KBM-7 (cell line): ENCODE data around the gene RND2.
A peak's percentile ranks its signal among the peaks of the same experiment; 100 is the strongest.

ENCODE experiments used
- DNase-seq: peaks from one replicate; pipeline ENCODE4 v3.0.0-alpha.2; 2015
- in situ Hi-C: fragments of 300-500 bp; cut with MboI; formaldehyde crosslinking; loops from 2 replicates; pipeline ENCODE4 v1.14.3; 2020; ENCODE audit warnings: low sequenced_read_pairs, low pct_unique_long_range_greater_than_20kb, mixed read lengths

RND2 gene

GRCh38 chr17:43020789-43021740, 4.0 kb upstream of the RND2 start:
- DNase-seq: peak; percentile 71
- in situ Hi-C loops: loop anchor here (25.0 kb wide), 1 partner anchor 341 kb away; no protein-coding TSS in a partner anchor

- in situ Hi-C loops: loop anchor here (25.0 kb wide), 1 partner anchor 340 kb away; no protein-coding TSS in a partner anchor
- peak; percentile 82 for DNase-seq
Observed at GRCh38 chr17:43021741-43022512, 3.1 kb upstream of the RND2 start, which contains the start of gene VAT1. TSS of gene VAT1 (minus strand) at chr17:43022385. CDS start at chr17:43022322, 63 bp downstream.

GRCh38 chr17:43025290-43025657, 243 bp downstream of the RND2 start:
- in situ Hi-C loops: no loop called here
- DNase-seq: no peak

- no peak for DNase-seq
- in situ Hi-C loops: no loop called here
Observed at GRCh38 chr17:43025766-43026537, 921 bp downstream of the RND2 start.

GRCh38 chr17:43026595-43026994, 1.6 kb downstream of the RND2 start:
- no peak for DNase-seq
- in situ Hi-C loops: no loop called here

- in situ Hi-C loops: no loop called here
- no peak for DNase-seq
Observed at GRCh38 chr17:43027091-43028032, 2.3 kb downstream of the RND2 start.

GRCh38 chr17:43028221-43028861, 3.3 kb downstream of the RND2 start:
- in situ Hi-C loops: no loop called here
- DNase-seq: no peak

GRCh38 chr17:43030137-43030767, 5.2 kb downstream of the RND2 start:
- in situ Hi-C loops: no loop called here
- no peak for DNase-seq

- DNase-seq: no peak
- in situ Hi-C loops: no loop called here
Observed at GRCh38 chr17:43031666-43032065, 6.6 kb downstream of the RND2 start.

- in situ Hi-C loops: no loop called here
- no peak for DNase-seq
Observed at GRCh38 chr17:43033948-43034881, 9.2 kb downstream of the RND2 start.

GRCh38 chr17:43034894-43035293, 9.9 kb downstream of the RND2 start:
- in situ Hi-C loops: no loop called here
- no peak for DNase-seq

GRCh38 chr17:43039646-43040045, 14.6 kb downstream of the RND2 start:
- in situ Hi-C loops: no loop called here
- no peak for DNase-seq

GRCh38 chr17:43040655-43041054, 15.6 kb downstream of the RND2 start:
- in situ Hi-C loops: no loop called here
- no peak for DNase-seq

GRCh38 chr17:43042025-43042628, 17.1 kb downstream of the RND2 start:
- no peak for DNase-seq
- in situ Hi-C loops: no loop called here

- no peak for DNase-seq
- in situ Hi-C loops: no loop called here
Observed at GRCh38 chr17:43043307-43043706, 18.3 kb downstream of the RND2 start.

GRCh38 chr17:43044024-43044423, 19.0 kb downstream of the RND2 start:
- DNase-seq: no peak
- in situ Hi-C loops: no loop called here
